ENCODE measurements around the gene TFB1M. TPM values are rescaled to one million over a fixed set of nuclear protein-coding genes. Genes with fewer than 3 reads are reported as not detected.
"Not testable (repeated sequence)": the region's sequence is repeated elsewhere in the genome, so short reads cannot be mapped to it uniquely, and the experiment has no call there.

Gene TFB1M
- total and polyA plus RNA-seq, 9 of the 15 experiments (the other 6 are each of a cell fraction or from before 2014, with no cell fraction given), result 34.6 to 145 (median 40.4) TPM

DNA sequence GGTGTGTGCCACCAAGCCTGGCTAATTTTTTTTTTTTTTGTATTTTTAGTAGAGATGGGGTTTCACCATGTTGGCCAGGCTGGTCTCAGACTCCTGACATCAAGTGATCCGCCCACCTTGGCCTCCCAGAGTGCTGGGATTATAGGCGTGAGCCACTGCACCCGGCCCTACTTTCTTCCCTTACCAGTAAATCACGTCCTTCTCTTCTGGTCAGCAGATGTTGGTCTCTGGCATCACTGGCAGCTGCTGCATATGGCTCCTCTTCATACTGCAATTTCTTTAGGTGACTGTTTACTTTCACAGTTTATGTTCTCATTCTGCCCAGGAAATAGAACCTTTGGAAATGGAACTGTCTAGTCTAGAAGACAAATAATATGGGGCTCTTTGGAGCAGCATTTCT, 83.3 kb downstream of the TFB1M start:
- H3K4me2 ChIP-seq (ENCODE audit: insufficient read depth, low read length); H3K27ac ChIP-seq (ENCODE audit: extremely low read depth, low read depth, low read length); ATAC-seq; BruUV-seq (replicated peaks); H3K36me3 ChIP-seq (ENCODE audit: control insufficient read depth, insufficient read depth, low read length); H3K9me1 ChIP-seq (ENCODE audit: control insufficient read depth, insufficient read depth, low read length); H4K20me1 ChIP-seq (replicated peaks; ENCODE audit: control insufficient read depth, insufficient read depth, low read length); H3K4me1 ChIP-seq (replicated peaks in 1 of 2; ENCODE audit: control insufficient read depth in 2 of 2, insufficient read depth in 2 of 2, low read length in 2 of 2); H3K4me3 ChIP-seq; H3K9ac ChIP-seq (ENCODE audit: insufficient read depth in 1 of 2, low read depth in 2 of 2, low read length in 2 of 2); DNase-seq (ENCODE audit: extremely low read depth in 1 of 4, low spot score in 3 of 4); H3K79me2 ChIP-seq (ENCODE audit: control insufficient read depth, insufficient read depth, low read length); FAIRE-seq; H3K9me3 ChIP-seq (replicated peaks; ENCODE audit: control insufficient read depth, insufficient read depth, low read depth, low read length); intact Hi-C loops (cut with micrococcal nuclease); in situ Hi-C loops (cut with MboI); H2AFZ ChIP-seq (ENCODE audit: low read depth, low read length); CTCF ChIA-PET (ENCODE audit: low intra/inter-chr PET ratio): not testable (repeated sequence)
- 1% methylated on average over 4 of the region's 4 CpGs for whole genome bisulfite sequencing (ENCODE audit: insufficient coverage, low coverage, missing lambda C conversion rate)
- H3K27me3 ChIP-seq (ENCODE audit: control insufficient read depth in 2 of 2, insufficient read depth in 2 of 2, low read length in 2 of 2), result peaks cover 43 to 63% of the 10 kb centered on the region in 2 experiments
- POLR2A ChIA-PET, result interaction anchor here (0.6 kb wide), 1 partner anchor 91 kb away, joined by 3 read pairs; no protein-coding TSS in a partner anchor

DNA sequence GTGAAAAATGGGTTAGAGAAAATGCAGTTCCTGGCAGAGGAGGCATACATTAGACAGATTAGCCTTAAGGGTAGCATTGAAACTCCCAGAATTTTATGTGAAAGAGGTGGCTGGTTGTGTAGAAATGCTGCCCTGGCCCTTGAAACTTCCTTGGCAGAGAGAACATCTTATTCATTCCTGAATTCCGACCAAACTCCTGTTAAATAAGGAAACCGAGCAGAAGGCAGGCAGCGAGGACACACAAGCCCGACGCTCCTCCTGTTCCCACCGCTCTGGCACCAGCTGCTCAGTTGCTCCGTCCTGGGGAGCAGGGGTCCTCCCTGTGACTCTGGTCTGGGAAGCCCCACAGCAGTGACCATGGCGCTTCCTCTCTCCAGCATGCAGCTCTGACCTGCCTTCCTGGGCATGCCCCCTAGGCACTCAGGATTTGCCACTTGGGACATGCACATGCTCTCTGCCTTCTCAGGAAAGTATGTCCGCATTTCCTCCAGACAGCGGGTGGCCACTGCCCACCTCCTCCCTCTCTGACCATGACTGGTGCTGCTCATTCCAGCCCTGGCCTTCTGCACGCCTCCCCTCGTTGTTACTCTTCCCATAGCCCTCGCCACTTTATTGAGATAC, 85.6 kb downstream of the TFB1M start:
- H3K27me3 ChIP-seq (ENCODE audit: control insufficient read depth in 2 of 2, insufficient read depth in 2 of 2, low read length in 2 of 2), result peaks cover 55 to 67% of the 10 kb centered on the region in 2 experiments
- WGBS (ENCODE audit: insufficient coverage, low coverage, missing lambda C conversion rate), result under 1% methylated on average over 13 of the region's 13 CpGs
- no peaks in the 10 kb centered on the region for H3K9me3 ChIP-seq (replicated peaks; ENCODE audit: control insufficient read depth, insufficient read depth, low read depth, low read length)
- ChIA-PET POLR2A (interaction anchor here (0.6 kb wide), 1 partner anchor 78 kb away, joined by 3 read pairs; no protein-coding TSS in a partner anchor), CTCF (ENCODE audit: low intra/inter-chr PET ratio) (no interaction called here)
- no peaks in the 10 kb centered on the region for H3K36me3 ChIP-seq (ENCODE audit: control insufficient read depth, insufficient read depth, low read length)
- DNase-seq (ENCODE audit: extremely low read depth in 1 of 4, low spot score in 3 of 4), result no peak
- no peaks in the 10 kb centered on the region for H3K79me2 ChIP-seq (ENCODE audit: control insufficient read depth, insufficient read depth, low read length)
- no peak overlapping the region for H3K4me3 ChIP-seq
- H3K27ac ChIP-seq (ENCODE audit: extremely low read depth, low read depth, low read length), result no peak overlapping the region
- no peaks in the 10 kb centered on the region for H3K4me1 ChIP-seq (replicated peaks in 1 of 2; ENCODE audit: control insufficient read depth in 2 of 2, insufficient read depth in 2 of 2, low read length in 2 of 2)
- no peak overlapping the region for H3K4me2 ChIP-seq (ENCODE audit: insufficient read depth, low read length)
- ATAC-seq, result no peak
- intact Hi-C loops (cut with micrococcal nuclease) (no loop called here), in situ Hi-C loops (cut with MboI) (no loop called here)
- H2AFZ ChIP-seq (ENCODE audit: low read depth, low read length), result no peak overlapping the region
- H4K20me1 ChIP-seq (replicated peaks; ENCODE audit: control insufficient read depth, insufficient read depth, low read length), result no peaks in the 10 kb centered on the region
- no TSS peak for BruUV-seq (replicated peaks)
- FAIRE-seq, result no peak
- TF ChIP-seq HDAC6 (IDR thresholded peaks at IDR 0.05; ENCODE audit: low read depth, low read length) (no peak), ZFPM2 (CRISPR knock-in tag; IDR thresholded peaks at IDR 0.05) (no peak), SRSF9 (IDR thresholded peaks at IDR 0.05; ENCODE audit: borderline replicate concordance, low read depth, low read length) (no peak), CEBPB (tag; IDR thresholded peaks at IDR 0.05) (no peak)
- TF ChIP-seq, protein P1, sequence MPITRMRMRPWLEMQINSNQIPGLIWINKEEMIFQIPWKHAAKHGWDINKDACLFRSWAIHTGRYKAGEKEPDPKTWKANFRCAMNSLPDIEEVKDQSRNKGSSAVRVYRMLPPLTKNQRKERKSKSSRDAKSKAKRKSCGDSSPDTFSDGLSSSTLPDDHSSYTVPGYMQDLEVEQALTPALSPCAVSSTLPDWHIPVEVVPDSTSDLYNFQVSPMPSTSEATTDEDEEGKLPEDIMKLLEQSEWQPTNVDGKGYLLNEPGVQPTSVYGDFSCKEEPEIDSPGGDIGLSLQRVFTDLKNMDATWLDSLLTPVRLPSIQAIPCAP (CRISPR knock-in tag; IDR thresholded peaks at IDR 0.05; ENCODE audit: borderline replicate concordance), result no peak
- no peak overlapping the region for H3K9ac ChIP-seq (ENCODE audit: insufficient read depth in 1 of 2, low read depth in 2 of 2, low read length in 2 of 2)
- H3K9me1 ChIP-seq (ENCODE audit: control insufficient read depth, insufficient read depth, low read length), result no peaks in the 10 kb centered on the region
